Thyroid gland (tissue), 4 donors: ENCODE data around the gene SLC39A2. TPM values are rescaled to one million over a fixed set of nuclear protein-coding genes. Genes with fewer than 3 reads are reported as not detected.
"Not testable (repeated sequence)": the region's sequence is repeated elsewhere in the genome, so short reads cannot be mapped to it uniquely, and the experiment has no call there.

Source experiments
- DNase-seq, 2 donors: peaks; one replicate each; pipeline ENCODE4 v3.0.0-alpha.2; 2019
- H3K27ac ChIP-seq, 3 donors: fragments of 200-600 bp; sonication (generic); 1 replicate in 2 of 3; 2 replicates in 1 of 3; pipeline ENCODE4 v1.5.1; 2016 to 2019; ENCODE audit warnings: mild to moderate bottlenecking in 1 of 3, moderate library complexity in 1 of 3
- H3K27me3 ChIP-seq: fragments of 200-600 bp; sonication (generic); one replicate; pipeline ENCODE4 v1.5.1; 2019
- H3K36me3 ChIP-seq, 2 donors: fragments of 200-600 bp; sonication (generic); one replicate each; pipeline ENCODE4 v1.5.1; 2016 to 2019
- H3K4me1 ChIP-seq, 2 donors: fragments of 200-600 bp; sonication (generic); one replicate each; pipeline ENCODE4 v1.5.1; 2017 to 2019
- H3K4me3 ChIP-seq, 3 donors: fragments of 200-600 bp; sonication (generic); replicated peaks in 1 of 3; 1 replicate in 2 of 3; 2 replicates in 1 of 3; pipeline ENCODE4 v1.5.1; 2016; ENCODE audit warnings: mild to moderate bottlenecking in 1 of 3
- H3K9me3 ChIP-seq: fragments of 200-600 bp; sonication (generic); one replicate; pipeline ENCODE4 v1.5.1; 2017
- POLR2A ChIP-seq, 2 donors: fragments of 450-650 bp; IDR thresholded peaks; one replicate each; pipeline ENCODE4 v1.6.1; 2017; ENCODE audit warnings: antibody characterized with exemption in 2 of 2, mild to moderate bottlenecking in 2 of 2, moderate library complexity in 1 of 2
- WGBS, 2 donors: methylation state at CpG; one replicate each; pipeline ENCODE4 v1.1.5; 2017; 5-methylcytosine and 5-hydroxymethylcytosine counted together
- intact Hi-C: fragments of 100-400 bp; cut with DNase I; formaldehyde crosslinking; loops from one replicate; pipeline ENCODE4 v1.15.1; 2023
- total RNA-seq, 4 donors: library from RNA; depleted of rRNA; stranded (reverse); fragments of >200 nt; gene quantifications; one replicate each; pipeline ENCODE4 v1.2.3, GENCODE V29; 2016
- TF ChIP-seq, protein P1 (sequence below), 6 experiments: fragments of 200-600 bp in 3 of 6; fragments of 450-650 bp in 3 of 6; sonication (generic) in 3 of 6; IDR thresholded peaks; one replicate each; pipeline ENCODE4 v1.5.1; 2016 to 2019; ENCODE audit warnings: antibody characterized with exemption in 6 of 6, mild to moderate bottlenecking in 2 of 6, inconsistent platforms in 1 of 6, moderate library complexity in 1 of 6

The SLC39A2 gene, protein sequence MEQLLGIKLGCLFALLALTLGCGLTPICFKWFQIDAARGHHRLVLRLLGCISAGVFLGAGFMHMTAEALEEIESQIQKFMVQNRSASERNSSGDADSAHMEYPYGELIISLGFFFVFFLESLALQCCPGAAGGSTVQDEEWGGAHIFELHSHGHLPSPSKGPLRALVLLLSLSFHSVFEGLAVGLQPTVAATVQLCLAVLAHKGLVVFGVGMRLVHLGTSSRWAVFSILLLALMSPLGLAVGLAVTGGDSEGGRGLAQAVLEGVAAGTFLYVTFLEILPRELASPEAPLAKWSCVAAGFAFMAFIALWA
- total RNA-seq = not detected

DNA sequence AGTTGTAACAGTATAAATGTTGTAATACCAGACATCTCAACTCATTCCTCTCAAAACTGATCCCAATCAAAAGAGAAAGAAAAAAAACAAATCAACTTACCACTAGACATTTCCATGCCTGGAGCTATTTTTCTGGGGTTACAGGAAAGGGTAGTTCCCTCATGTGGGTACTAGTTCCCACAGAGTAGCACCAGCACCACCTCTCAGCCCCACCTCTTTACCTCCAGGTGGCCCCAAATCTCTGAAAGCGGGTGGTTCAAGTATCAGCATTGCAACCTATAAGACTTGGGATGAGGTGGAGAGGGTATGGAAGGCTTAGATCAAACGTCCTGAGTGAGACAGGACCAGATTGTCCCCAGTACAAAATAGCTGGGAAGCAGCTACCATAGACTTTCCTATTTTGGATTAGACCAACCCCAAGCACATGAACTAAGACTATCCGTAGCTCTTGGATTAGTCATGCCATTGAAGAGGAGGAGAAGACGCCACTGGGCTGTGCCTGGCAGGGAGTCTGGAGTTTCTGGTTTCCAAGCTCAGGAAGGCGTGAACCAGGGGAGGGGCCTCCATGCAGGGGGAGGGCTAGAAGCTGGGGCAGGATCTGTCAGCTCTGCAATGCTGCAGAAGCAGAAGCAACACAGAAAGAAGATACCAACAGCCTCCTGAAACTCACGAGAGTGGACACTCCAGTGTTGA, at the start of gene SLC39A2:
Gene SLC39A2 (plus strand): TSS at position 620 of the 693 bp plus-strand sequence. CDS start 154 bp downstream, outside the sequence.
- no peak within 1 kb of the TSS for H3K27ac ChIP-seq
- WGBS, 2 donors = 63 to 70% methylated on average over 6 of the region's 6 CpGs
- intact Hi-C loops = no loop called here

DNA sequence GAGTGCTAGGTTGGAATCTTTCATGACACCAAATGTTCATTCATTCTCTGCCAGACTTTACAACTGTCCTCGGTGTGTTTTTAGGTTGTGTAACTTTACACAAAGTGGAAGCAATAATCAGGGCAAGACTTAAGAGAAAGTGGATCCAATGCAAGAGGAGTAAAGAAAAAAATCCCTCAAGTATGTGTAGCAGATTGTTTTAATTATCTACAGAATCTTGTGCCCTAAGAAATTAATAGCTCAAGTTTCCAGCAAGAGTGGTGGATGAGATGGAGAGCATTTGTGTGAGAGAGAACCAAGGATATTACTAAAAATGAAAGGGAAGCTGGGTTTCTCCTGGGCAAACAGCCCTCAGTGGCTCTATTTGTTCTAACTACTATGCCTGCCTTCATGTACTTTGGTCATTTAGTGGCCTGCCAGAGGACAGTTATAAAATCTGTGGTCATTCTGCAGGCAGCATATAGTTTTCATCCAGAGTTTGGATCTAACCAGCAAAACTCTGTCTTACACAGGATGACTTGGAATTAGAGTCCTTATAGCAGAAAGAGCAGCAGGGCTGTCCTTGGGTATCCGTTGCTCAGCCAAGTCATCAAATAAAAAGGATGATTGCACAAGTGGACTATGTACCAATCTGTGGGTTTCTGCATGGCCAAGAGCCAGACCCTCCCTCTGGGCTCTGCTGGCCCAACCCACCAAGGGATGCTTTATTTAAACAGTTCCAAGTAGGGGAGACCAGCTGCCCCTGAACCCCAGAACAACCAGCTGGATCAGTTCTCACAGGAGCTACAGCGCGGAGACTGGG, 44.2 kb upstream of the SLC39A2 start, which contains the start of gene RNASE2:
Gene RNASE2 (plus strand): TSS at position 752 of the 802 bp plus-strand sequence. CDS start 285 bp downstream, outside the sequence.
- DNase-seq, H3K27ac ChIP-seq, intact Hi-C loops, H3K9me3 ChIP-seq, H3K4me1 ChIP-seq, H3K27me3 ChIP-seq, H3K4me3 ChIP-seq, H3K36me3 ChIP-seq: not testable (repeated sequence)
- 72 to 75% methylated on average over 4 of the region's 4 CpGs for WGBS, 2 donors

More for the DNA sequence above, at the start of gene SLC39A2:
- Histone ChIP-seq H3K4me3 (no peak within 1 kb of the TSS), H3K9me3 (no peaks in the 10 kb centered on the region), H3K27me3 (no peaks in the 10 kb centered on the region), H3K36me3 (peaks cover 30 to 36% of the 10 kb centered on the region in 2 donors), H3K4me1 (no peaks in the 10 kb centered on the region)
- DNase-seq = peak; percentile 47 to 58
- TF ChIP-seq, protein P1, sequence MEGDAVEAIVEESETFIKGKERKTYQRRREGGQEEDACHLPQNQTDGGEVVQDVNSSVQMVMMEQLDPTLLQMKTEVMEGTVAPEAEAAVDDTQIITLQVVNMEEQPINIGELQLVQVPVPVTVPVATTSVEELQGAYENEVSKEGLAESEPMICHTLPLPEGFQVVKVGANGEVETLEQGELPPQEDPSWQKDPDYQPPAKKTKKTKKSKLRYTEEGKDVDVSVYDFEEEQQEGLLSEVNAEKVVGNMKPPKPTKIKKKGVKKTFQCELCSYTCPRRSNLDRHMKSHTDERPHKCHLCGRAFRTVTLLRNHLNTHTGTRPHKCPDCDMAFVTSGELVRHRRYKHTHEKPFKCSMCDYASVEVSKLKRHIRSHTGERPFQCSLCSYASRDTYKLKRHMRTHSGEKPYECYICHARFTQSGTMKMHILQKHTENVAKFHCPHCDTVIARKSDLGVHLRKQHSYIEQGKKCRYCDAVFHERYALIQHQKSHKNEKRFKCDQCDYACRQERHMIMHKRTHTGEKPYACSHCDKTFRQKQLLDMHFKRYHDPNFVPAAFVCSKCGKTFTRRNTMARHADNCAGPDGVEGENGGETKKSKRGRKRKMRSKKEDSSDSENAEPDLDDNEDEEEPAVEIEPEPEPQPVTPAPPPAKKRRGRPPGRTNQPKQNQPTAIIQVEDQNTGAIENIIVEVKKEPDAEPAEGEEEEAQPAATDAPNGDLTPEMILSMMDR (IDR thresholded peaks at IDR 0.05) = no peak
- TF ChIP-seq POLR2A (IDR thresholded peaks at IDR 0.05) = no peak

DNA sequence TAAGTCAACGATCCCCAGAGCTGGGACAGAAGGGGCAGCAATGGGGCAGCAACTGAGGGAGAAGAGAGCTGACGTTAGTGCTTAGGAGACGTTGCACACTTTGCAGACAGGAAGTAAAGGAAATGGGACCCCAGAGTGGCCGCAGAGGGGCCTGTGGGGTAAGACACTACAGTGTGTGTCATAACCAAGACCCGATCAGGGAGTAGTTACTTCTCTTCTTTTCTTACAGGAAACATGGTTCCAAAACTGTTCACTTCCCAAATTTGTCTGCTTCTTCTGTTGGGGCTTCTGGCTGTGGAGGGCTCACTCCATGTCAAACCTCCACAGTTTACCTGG, 43.6 kb upstream of the SLC39A2 start:
- 57 to 59% methylated on average over 5 of the region's 5 CpGs for WGBS, 2 donors
- H3K9me3 ChIP-seq, H3K27me3 ChIP-seq, H3K27ac ChIP-seq, intact Hi-C loops, DNase-seq, H3K4me3 ChIP-seq, H3K36me3 ChIP-seq, H3K4me1 ChIP-seq: not testable (repeated sequence)

DNA sequence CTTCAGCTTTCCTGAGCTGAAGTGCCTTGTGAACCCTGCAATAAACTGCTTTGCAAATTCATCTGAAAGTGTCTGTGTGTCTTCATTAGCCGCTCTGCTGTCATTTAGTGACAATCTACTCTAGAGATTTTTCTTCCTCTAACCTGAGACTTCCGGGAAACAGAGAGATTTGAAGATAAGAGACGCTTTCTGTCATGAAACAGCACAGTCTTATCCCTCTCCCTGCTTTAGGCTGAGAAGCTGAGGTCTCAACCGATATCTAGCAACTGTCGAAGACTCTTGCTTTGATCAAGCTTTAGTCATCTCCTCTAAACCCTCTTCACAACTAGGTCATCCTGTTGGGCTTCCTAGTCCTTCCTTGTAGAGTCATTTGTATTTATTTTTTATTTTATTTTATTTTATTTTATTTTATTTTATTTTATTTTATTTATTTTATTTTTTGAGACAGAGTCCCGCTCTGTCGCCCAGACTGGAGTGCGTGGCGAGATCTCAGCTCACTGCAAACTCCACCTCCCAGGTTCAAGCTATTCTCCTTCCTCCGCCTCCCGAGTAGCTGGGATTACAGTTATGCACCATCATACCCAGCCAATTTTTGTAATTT, 42.6 kb upstream of the SLC39A2 start:
- H3K27me3 ChIP-seq = no peaks in the 10 kb centered on the region
- no peak overlapping the region for H3K4me3 ChIP-seq
- H3K27ac ChIP-seq = no peak overlapping the region
- DNase-seq = no peak
- no peaks in the 10 kb centered on the region for H3K9me3 ChIP-seq
- H3K36me3 ChIP-seq = no peaks in the 10 kb centered on the region
- H3K4me1 ChIP-seq = no peaks in the 10 kb centered on the region
- intact Hi-C loops = no loop called here
- WGBS, 2 donors = 81% methylated on average over 11 of the region's 11 CpGs
- TF ChIP-seq, protein P1 (IDR thresholded peaks at IDR 0.05) = no peak
- no peak for TF ChIP-seq POLR2A (IDR thresholded peaks at IDR 0.05)

DNA sequence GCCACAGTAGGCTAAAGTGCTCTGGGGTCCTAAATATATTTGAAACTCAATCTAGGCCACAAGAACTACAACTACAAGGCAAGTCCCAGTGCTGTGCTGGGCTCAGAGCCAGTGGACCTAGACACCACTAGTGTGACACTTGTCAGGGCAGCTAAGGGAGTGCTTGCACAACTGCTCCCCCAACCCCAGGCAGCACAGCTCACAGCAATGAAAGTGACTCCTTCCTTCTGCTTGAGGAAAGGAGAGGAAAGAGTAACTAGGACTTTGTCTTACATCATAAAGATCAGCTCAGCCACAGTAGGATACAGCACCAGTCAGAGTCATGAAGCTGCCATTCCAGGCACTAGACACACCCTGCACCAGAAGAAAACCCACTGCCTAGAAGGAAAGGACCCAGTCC, 40.1 kb upstream of the SLC39A2 start:
- intact Hi-C loops, DNase-seq, H3K27me3 ChIP-seq, H3K9me3 ChIP-seq, H3K27ac ChIP-seq, H3K4me1 ChIP-seq, H3K36me3 ChIP-seq, H3K4me3 ChIP-seq: not testable (repeated sequence)

DNA sequence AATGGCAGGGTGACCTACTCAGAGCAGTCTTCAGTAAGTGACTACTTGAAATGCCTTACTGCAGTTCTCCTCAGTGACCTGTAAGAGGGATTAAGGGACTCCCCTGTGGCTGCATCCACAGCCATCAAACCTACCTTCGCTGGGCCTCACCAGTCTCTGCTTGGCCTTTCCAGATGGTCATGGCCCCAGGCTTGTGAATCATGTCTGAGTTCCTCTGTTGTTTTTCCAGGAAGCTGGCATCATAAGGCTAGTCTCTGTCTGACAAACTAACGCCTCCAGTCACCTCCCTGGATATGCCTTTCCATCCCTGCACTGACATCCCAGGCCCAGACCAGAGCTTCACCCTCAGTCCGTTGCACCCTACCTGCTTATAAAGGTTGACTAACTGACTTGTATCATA, 29.8 kb upstream of the SLC39A2 start:
- TF ChIP-seq, protein P1 (IDR thresholded peaks at IDR 0.05) = no peak
- no peak for TF ChIP-seq POLR2A (IDR thresholded peaks at IDR 0.05)
- Histone ChIP-seq H3K4me3 (no peak overlapping the region), H3K9me3 (no peaks in the 10 kb centered on the region), H3K36me3 (no peaks in the 10 kb centered on the region), H3K27me3 (no peaks in the 10 kb centered on the region), H3K27ac (no peak overlapping the region), H3K4me1 (peaks cover 0 to 4% of the 10 kb centered on the region in 2 donors)
- DNase-seq = no peak
- intact Hi-C loops = loop anchor here (10.0 kb wide), 1 partner anchor 115 kb away; no protein-coding TSS in a partner anchor
- 91 to 92% methylated on average over 3 of the region's 3 CpGs for WGBS, 2 donors
